Cardiac septum (tissue), 1 donor: Measurements from ENCODE around the gene MYL6B. TPM values are rescaled to one million over a fixed set of nuclear protein-coding genes. Genes with fewer than 3 reads are reported as not detected.
A peak's percentile ranks its signal among the peaks of the same experiment; 100 is the strongest.

Experiments
- DNase-seq: peaks from one replicate; pipeline ENCODE4 v3.0.0-alpha.2; 2020; ENCODE audit warnings: low spot score
- intact Hi-C: fragments of 100-400 bp; cut with DNase I; formaldehyde crosslinking; loops from one replicate; pipeline ENCODE4 v1.14.0; 2022
- total RNA-seq: library from RNA; stranded (reverse); fragmentation: NEBNext Ultra II Directional; extraction: Animal tissue kit (Norgen Biotek cat#: 25700); gene quantifications from one replicate; pipeline ENCODE4 v1.2.1, GENCODE V29; 2021
- donor health status: DM: no; HTN: no; CAD: no.

MYL6B gene
- total RNA-seq, 1 donor from 2014 or later = 37.6 TPM

- intact Hi-C loops = no loop called here
- no peak for DNase-seq
Measured at GRCh38 chr12:56160894-56161689, 8.7 kb downstream of the MYL6B start.

DNA sequence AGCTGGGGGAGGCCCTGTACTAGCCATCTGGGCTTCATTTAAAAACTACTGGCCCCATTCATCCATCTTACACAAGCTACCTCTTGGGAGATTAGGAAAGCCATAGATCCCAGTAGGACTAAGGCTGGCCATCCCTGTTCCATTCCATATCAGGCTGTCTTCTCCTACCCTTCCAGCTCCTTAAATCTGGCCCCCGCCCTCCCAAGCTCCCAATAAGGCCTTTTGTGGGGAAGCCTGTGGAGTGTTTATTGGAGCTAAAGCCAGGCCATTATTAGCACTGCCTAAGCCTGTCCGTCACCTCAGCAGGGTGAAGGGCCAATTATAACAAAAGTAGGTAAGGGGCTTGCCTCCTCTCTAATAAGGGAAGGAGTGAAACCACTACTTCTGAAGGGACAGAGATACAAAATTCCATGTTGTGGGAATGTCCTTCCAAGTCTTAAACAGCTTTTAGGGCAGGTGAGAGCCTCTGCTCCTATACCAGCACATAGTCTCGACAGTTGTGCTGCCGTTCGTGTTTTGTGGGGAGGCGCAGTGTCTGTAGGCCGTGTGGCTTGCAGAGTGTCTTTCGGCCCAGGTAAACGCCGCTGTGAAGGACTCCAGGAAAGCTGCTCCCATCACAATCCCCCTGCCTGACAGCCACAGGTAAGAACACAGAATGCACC lies 9.4 kb downstream of the MYL6B start:
- intact Hi-C loops = no loop called here

DNA sequence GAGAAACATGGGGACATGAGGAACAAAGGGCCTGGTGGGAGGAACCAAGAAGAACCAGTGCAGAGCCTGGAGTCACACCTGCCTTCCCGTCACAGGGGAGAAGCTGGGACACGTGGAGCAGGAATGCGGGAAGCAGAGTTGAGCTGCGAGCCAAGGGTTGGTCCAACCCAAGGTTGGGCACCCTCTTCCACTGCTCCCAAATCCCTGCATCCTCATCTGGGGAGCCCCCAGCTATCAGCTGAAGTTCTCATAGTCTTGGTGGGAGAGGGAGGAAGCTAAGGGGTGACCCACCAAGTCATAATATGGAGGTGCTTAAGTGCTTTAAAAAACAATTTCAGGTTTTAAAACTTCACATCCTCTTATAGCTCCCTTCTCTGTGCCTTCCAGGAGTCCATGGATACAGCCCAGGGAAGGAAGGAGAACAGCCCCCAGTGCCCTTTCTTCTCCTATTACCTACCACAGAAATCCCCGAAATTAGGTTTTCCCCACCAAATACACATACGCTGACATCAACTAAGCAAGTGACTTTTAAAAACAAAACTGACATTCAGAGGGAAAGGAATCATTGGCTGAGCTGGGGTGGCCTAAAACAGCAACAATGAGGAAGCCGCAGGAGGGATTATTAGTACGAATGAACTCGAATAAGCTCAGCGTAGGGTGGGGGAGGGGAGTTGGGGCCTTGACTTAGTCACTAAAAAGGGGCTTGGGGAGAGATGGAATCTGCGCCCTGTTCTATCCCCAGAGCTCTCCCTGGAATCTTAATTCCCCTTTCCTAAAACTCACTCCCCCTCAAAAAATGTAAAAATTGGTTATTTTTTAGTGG lies 10.3 kb downstream of the MYL6B start:
- intact Hi-C loops = no loop called here
- DNase-seq = no peak

More for the DNA sequence above, 9.4 kb downstream of the MYL6B start:
- no peak for DNase-seq

DNA sequence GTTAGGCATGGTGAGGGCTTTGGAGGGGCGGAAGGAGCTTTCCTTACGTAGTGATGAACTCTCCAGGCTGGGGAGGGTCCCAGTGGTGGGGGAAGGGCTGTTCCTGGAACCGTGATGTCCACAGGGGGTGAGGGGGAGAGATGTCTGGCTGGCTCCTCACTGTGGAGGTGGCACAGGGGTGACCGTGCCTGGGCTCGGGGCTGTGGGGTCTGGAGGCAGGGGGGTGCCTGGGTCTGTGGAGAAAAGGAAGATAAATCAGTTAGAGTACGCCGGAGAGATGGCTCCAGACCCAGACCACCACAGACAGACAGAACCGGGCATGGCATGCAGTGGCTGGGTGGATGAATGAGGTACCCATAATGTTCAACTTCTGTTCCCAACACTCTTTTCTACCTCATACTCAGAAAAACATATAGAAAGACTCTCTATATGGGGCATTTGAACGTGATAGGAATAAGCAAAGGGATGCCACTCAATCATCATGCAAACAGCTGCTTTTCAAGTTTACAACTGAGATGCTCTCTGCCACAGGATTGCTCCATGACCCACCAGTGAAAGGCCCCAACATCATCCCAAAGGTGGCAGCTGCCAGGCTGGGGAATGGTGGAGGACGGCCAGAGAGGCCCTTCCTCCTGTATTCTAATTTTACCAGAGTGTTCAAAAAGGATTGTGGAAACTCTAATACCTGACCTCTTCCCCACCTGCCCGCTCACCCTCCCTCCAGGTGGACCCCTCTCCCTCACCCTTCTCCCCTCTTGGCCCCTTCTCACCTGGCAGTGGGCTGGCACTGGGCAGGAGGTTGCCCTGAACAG lies 11.4 kb downstream of the MYL6B start:
- intact Hi-C loops = no loop called here

GRCh38 chr12:56164345-56164729 lies 11.9 kb downstream of the MYL6B start:
- no peak for DNase-seq
- intact Hi-C loops = no loop called here

More for the DNA sequence above, 11.4 kb downstream of the MYL6B start:
- no peak for DNase-seq

DNA sequence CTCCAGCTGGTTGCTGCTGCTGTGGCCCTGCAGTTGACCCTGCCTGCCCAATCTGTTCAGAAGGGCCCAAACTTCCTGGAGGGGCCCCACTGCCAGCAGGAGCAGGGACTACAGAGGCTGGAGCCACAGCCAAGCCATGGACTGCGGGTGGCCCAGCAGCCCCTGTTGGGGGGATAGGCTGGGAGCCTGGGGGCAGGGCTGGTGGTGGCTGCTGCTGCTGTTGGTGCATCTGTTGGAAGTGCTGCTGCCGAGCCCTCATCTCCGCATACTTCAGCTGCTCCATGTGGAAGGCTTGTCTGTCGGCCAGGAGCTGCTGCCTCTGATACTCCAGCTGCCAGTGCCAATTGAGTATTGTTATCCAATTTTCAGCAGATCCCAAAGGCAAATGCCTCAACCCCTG lies 13.0 kb downstream of the MYL6B start:
- intact Hi-C loops = no loop called here
- DNase-seq = no peak

DNA sequence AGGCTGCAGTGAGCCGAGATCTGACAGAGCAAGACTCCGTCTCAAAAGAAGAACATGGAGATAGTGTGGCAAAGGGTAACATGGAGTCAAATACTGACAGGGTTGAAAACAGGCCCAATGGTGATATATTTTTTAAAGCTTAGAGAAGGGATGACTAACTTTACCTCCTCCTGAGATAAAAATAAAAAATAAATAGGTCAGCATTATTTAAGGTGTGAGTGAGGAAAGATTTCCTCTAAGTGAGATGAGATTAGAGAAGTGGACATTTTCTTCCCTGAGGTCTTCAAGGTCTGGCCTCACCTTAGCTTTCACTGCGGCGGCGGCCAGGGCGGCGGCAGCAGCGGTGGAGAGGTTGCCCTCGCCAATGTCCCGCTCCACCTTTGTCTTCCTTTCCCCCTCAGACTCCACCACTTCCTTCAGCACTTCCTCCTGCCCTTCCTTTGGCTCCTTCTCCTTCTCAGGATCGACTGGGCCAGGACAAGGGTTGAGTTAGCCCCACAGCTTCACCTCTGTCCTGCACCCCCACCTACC lies 16.9 kb downstream of the MYL6B start:
- intact Hi-C loops = no loop called here
- no peak for DNase-seq

GRCh38 chr12:56172839-56173238 lies 20.5 kb downstream of the MYL6B start:
- intact Hi-C loops = no loop called here
- no peak for DNase-seq

- intact Hi-C loops = no loop called here
- DNase-seq = no peak
Measured at GRCh38 chr12:56178347-56178746, 26.0 kb downstream of the MYL6B start.

- intact Hi-C loops = no loop called here
- DNase-seq = no peak
Measured at GRCh38 chr12:56186957-56187356, 34.6 kb downstream of the MYL6B start.

- DNase-seq = no peak
- intact Hi-C loops = loop anchor here (2.0 kb wide), 2 partner anchors 29 to 69 kb away; partner anchors contain the start of genes MYL6 and ZC3H10
Measured at GRCh38 chr12:56188131-56188777, 35.9 kb downstream of the MYL6B start.

DNA sequence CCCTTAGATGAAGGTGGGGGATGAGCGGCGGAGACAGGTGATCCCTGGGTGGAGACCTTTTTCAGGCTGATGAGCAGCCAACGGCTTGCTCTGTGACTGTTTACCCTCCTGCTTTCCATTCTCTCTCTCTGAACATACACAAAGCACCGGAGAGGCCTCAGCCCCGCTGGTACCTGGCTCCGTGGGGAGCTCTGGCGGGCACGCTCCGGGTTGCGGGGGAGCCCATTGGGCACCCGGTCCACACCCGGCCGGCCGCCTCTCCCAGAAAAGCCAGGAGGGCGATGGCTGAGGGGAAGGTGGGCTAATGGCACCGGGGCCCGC lies 36.4 kb downstream of the MYL6B start:
- intact Hi-C loops = loop anchor here (1.0 to 2.0 kb wide), 3 partner anchors 30 to 70 kb away; partner anchors contain the start of genes MYL6 and ZC3H10
- no peak for DNase-seq

DNA sequence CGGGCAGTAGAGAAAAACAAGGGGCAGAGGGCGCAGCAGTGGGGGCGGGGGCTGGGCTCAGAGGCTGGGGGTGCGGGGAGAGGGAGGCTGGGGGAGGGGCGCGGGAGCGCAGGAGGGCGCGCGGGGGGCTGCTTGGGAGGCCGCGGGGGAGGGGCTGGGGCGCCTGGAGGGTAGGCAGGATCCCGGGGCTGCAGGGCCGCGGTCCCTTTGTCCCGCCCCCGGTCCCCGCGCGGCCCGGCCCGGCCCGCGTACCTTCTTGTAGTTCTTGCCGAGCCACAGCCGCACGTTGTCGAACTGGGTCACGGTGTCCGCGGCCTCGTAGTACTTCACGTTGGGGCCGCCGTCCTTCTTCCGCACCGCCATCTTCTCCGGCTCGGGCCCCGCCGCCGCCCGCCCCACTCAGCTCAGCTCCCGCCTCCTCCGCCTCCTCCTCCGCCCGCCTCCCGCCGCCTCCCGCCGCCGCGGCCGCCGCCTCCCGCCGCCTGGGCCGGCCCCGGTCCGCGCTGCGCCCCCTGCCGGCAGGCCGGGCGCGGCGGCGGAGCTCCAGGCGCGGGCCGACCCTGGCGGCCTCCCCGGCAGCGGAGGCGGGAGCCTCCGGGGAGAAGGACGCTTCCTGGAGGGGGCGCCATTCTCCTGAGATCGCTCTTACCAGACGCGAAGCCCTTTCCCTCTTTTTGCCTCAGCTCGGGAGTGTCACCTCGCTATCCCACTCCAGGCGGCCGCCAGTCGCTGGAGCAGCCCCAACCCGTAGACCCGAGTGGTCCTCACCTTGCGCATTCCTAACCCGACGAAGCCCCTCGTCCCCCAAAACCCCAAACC lies 36.9 kb downstream of the MYL6B start, which contains the start of gene SMARCC2:
Gene SMARCC2, minus strand, starts transcription at position 385 of the 819 bp plus-strand sequence. Its CDS starts 22 bp downstream, at position 363.
- peak; percentile 94 for DNase-seq
- intact Hi-C loops = loop anchor here (1.0 to 2.0 kb wide), 3 partner anchors 31 to 71 kb away; partner anchors contain the start of genes MYL6 and ZC3H10

DNA sequence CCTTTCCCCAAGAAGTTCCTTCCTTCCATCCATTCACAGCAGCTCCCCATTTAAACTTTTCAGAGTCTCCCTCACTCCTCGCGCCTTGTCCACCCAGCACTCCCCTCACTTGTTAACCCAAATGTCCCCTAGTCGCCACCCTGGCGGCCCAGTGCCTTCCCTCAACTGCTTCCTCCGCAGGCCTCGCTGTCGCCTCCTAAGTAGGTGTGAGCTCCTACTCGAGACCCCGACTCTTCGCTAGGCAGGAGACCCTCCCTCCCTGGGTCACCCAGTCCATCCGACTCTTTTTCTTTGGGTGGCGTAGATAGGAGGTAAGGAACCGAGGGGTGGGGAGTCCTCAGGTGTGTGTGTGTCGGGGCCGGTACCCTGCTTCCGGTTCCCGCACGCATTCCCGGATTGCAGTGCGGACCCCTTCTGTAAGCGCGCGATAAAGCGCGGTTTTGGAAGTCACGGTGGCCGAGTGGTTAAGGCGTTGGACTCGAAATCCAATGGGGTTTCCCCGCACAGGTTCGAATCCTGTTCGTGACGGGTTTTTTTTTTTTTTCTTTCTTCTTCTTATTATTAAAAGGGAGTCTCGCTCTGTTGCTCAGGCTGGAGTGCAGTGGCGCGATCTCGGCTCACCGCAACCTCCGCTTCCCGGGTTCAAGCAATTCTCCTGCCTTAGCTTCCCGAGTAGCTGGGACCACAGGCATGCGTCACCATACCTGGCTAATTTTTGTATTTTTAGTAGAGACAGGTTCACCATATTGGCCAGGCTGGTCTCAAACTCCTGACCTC lies 37.7 kb downstream of the MYL6B start:
- peak; percentile 78 for DNase-seq
- intact Hi-C loops = loop anchor here (1.0 to 5.0 kb wide), 4 partner anchors 31 to 277 kb away; partner anchors contain the start of genes MYL6, SPRYD4 and ZC3H10

- intact Hi-C loops = loop anchor here (5.0 kb wide), 1 partner anchor 277 kb away; the partner anchor contains the start of gene SPRYD4
- no peak for DNase-seq
Measured at GRCh38 chr12:56190695-56191155, 38.3 kb downstream of the MYL6B start.

- no peak for DNase-seq
- intact Hi-C loops = loop anchor here (5.0 kb wide), 1 partner anchor 275 kb away; the partner anchor contains the start of gene SPRYD4
Measured at GRCh38 chr12:56192582-56192981, 40.2 kb downstream of the MYL6B start.
